ENCODE results near the gene PANX3.
A peak's percentile ranks its signal among the peaks of the same experiment; 100 is the strongest.

The PANX3 gene

DNA sequence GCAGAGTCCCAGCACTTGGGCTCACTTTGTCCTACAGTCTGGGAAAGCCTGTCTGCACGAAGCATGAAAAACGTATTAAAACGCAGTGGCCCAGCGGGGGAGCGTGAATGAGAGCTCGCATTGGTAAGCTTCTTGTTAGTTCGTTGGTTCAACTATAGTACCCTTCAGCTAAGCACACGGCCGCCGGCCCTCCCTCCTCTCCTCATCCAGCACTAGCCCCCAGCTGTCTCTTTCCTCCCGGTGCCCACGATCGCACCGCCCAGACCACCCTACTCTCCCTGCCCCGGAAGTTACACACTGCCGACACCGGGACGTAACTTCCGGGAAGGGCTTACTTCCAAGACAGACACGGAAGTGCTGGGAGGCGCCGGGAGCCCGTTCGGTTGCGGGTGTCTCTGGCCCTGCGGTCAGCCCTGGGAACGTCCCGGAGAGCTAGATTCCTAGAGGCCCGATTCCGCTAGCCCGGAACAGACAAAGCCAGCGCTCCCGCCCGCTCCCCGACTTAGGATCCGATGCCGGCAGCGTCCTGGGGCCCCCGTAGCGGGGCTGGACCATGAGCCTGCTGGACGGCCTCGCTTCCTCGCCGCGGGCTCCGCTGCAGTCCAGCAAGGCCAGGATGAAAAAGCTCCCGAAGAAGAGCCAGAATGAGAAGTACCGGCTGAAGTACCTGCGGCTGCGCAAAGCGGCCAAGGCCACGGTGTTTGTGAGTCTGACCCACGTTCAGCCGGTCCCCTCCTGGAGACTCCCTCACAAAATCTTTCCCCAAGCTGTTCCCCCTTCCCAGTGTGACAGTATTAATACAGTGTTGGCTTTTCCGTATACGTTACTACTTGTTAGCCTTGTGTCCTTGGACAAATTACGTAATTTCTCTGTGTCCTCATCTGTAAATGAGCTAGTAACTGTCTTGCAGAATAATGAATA lies 11.6 kb downstream of the PANX3 start, which contains the start of gene TBRG1:
Gene TBRG1 (plus strand): TSS at position 334 of the 921 bp plus-strand sequence. CDS start 220 bp downstream, at position 554.
- DNase-seq, result peak; percentile 73 to 83

DNA sequence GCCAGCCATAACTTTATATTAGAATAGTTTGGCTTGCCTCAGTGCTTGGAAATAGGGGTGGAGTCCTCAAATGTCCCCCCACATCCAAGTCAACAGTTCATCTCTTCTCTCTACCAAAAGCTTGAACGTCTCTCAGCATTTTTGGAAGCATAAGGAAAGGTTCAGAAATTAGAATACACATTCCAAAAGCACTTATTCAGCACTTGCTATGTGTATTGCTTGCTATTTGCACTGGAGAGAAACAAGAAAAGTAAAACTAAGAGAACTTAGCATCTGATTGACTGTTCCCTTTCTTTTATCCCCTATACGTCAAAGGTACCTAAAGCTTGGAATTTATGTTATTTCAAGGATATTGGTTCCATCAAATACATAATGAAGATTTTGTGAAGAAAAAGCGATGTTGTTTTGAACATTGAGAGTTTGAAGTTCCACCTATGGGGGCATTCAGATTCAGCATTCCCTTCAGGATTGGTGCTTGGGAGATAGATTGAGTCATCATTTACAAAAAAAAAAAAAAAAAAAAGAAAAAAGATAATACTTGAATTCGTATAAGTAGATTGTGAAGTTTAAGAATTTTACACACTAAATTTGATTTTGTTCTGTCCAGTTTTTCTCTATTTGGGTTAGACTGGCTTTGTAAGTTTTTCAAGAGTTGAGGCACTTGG lies 12.8 kb downstream of the PANX3 start:
- no peak for DNase-seq

DNA sequence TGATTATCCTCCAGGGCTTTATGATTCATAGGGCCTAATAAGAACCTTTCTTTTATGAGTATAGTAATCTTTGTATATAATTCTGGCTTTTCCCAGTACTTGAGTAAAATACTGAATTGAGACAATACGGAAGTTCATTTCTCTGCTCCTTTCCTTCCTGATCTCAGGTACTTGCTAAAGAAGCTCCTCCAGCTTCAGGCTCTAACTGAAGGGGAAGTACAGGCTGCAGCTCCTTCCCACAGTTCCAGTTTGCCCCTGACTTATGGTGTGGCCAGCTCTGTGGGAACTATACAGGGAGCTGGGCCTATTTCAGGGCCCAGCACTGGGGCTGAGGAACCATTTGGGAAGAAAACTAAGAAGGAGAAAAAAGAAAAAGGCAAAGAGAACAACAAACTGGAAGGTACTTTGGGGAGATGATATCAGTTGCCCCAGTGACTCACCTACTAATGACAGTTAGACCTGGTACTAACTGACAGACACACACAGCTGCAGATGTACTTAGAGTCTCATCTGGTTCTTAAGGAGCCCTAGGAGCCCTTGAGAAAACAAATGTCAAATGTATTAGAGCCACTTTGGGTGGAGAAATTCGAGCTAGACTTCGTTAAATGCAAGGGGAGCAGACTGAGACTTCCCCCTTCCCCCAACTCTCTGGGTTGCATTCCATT lies 14.4 kb downstream of the PANX3 start:
- no peak for DNase-seq

DNA sequence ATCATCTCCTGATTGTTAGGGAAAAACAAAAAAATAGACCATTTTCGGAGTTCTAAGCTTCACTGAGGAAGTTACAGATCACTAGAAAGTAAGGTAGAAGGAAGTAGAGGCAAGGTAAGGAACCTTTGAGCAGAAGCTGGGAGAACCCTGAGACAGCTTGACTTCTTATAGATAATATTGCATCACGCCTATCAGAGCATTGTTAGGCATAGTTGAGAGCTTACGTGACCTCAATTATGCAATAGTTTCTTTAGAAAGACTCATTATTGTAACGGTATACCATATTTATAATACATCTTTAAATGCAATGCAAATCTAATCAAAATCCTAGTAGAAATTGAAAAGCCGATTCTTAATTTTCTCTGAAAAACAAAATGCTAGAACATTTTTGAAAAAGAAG lies 16.3 kb downstream of the PANX3 start:
- no peak for DNase-seq

DNA sequence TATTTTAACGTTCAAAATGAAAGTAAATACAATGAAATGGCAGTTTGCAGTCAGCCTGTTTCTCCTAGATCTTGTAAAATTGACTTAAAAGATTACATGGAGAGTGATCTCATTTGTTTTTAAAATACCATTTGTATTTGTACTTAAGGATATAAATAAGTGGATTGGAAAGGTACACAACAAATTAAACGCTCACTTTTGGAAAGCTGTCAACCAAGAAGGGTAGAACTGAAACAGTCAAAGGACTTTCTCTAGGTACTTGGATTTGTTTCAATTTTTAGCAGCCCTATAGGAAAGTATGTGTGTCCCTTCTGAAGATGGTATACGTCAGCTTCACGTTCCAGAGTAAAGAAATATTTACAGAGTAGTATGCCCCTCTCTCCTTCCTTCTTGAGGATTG lies 18.7 kb downstream of the PANX3 start:
- no peak for DNase-seq

DNA sequence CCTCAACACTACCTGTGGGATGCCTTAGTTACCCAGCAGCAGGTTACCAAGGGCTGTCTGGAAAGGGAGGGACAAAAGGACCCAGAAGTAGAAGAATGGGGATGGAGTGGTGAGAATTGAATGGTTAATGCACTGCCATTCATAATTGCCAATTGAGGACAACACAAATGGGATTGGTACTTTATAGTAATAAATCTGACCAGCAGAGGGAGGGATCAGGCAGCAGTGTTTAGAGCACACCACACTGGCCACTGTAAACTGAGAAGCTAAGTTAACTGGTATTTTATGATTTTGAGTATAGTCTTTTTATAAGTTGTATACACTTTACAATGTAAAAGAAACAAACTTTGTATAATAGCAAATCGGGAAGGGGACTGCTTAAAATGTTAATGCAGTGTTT lies 22.1 kb downstream of the PANX3 start:
- DNase-seq, result no peak

DNA sequence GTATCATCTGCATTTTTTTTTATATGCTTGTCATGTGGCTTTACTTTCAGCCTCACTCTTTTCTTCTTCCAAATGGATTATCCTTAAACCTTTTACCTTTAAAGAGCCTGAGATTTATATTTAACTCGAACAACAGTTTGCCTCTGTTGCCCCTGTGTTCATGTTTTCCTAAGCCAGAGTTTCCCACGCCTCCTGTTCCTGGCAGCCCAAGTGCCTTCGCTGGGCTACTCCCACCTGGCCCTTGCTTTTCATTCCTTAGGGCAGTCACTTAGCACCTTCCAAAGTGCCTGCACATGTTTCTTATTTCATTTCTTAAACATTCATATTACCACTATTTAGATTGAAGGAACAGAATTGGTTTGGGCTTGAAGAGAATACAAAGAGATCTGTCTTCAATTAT lies 24.7 kb downstream of the PANX3 start:
- no peak for DNase-seq

DNA sequence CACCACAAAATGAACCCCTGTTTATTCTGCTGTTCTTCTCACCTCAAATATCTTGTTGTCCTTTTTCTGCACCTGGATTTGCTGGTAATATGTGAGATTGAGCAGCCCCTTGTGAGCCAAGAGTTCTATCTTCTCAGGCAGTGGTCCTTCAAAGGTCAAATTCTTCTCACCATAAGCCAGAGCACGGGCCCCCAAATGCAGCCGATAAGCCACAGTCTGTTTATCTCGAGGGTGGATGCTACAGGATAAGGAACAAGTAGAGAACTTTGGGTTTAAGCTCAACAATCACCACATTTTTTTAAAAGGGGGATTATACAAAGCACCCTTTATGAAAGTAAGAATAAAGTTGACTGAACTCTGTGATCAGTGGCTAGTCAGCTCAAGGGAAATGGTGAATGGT lies 27.3 kb downstream of the PANX3 start:
- no peak for DNase-seq

DNA sequence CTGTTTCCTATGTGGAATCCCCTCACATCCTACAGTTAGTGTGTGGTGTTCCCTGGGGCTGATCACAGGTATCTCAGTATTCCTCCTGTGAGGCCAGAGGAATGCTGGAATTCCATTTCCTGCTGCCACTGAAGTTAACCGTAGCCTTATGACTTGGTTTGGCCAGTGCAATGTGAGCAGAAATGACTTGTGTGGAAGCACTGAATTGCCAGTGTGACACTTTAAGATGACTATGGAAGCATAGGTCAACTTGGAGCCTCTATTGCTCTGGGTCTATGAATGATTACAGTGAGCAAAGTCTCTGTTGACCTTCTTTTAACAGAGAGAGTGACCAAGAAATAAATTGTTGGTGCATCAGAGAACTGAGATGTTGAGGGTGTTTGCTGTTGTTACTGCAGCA lies 28.0 kb downstream of the PANX3 start:
- DNase-seq, result no peak

DNA sequence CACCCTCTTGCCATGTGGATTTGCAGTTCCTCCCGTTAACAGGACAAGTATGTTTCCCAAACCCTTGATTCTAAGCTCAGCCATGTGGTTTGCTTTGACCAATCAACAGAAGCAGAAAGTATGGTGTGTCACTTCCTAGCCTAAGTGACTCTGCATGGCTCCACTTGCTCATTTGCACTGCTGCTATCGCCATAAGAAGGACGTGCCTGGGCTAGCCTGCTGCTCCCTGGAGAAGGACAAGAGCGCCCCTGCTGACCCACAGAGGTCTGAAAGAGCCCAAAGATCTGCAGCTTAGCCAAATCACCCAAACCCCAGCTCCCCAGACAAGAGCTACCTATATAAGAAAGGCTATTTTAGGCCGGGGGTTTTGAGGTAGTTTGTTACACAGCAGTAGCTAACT lies 29.4 kb downstream of the PANX3 start:
- no peak for DNase-seq

DNA sequence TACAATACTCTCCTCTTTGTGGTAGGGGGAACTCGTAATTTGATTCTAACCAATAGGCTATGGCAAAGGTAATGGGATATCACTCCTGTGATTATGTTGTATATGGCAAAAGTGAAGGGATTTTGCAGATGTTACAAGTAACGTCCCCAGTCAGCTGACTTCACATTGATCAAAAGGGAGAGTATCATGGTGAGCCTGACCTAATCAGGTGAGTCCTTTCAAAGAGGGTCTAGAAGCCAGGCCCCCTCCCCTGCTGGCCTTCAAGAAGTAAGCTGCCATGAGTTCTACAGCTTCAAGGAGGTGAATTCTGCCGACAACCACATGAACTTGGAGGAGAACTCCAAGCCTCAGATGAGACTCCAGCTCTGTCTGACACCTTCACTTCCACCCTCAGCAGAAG lies 31.4 kb downstream of the PANX3 start:
- DNase-seq, result no peak

DNA sequence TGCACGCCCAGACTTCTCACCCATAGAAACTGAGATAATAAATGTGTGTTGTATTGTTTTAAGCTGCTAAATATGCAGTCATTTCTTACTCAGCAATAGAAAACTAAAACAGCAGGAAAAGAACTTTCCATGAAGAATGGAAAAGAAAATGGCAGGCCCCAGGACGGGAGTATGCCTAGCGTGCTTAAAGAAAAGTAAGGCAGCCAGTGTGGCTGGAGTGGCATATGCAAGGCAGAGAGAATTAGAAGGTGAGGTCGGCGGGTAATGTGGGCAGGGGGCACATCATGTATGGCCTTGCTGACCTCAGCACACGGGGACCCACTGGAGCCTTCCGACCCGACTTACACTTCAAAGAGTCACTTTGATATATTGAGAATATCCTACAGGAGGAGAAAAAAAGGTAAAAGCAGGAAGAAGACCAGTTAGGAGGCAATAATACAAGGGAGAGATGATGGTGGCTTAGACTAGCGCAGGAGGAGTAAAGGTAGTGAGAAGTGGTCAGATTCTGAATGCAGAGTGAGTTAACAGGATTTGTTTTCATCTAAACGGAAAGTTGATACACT lies 31.9 kb downstream of the PANX3 start:
- DNase-seq, result no peak

DNA sequence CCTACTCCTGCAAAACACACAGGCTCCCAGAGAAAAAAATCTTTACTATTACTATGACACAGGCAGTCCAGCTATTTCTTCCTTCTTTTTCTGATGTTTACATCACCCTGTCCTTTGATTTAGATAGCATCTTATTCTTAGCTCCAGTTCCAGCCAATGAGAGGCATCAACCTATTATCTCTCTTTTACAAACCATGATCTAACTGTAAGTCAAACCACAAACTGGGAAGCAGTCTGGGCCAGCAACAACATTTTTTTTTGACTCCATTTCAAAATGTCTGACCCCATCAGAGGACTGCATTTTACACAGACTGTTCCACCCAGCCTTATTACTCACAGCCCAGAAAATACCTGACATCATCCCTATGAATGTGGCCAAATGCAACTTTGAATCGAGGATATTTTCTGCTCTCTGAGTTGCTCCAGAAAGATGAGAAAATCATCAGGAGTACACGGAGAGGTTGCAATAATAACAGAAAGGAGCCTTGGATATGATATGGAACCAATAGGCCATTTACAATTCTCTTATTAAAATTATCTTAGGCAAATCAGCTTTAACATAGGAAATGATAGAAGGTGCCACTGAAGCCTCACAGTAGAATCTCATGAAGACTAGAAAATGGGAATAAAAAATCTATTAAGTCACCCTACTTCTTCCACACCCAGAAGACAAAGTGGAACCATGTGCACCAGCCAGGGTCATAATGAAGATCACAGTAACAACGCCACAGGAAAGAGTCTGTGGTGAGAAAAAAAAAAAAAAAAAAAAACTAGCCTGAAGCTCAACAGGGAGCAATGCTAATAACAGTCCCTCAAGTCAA lies 32.6 kb downstream of the PANX3 start:
- DNase-seq, result no peak

DNA sequence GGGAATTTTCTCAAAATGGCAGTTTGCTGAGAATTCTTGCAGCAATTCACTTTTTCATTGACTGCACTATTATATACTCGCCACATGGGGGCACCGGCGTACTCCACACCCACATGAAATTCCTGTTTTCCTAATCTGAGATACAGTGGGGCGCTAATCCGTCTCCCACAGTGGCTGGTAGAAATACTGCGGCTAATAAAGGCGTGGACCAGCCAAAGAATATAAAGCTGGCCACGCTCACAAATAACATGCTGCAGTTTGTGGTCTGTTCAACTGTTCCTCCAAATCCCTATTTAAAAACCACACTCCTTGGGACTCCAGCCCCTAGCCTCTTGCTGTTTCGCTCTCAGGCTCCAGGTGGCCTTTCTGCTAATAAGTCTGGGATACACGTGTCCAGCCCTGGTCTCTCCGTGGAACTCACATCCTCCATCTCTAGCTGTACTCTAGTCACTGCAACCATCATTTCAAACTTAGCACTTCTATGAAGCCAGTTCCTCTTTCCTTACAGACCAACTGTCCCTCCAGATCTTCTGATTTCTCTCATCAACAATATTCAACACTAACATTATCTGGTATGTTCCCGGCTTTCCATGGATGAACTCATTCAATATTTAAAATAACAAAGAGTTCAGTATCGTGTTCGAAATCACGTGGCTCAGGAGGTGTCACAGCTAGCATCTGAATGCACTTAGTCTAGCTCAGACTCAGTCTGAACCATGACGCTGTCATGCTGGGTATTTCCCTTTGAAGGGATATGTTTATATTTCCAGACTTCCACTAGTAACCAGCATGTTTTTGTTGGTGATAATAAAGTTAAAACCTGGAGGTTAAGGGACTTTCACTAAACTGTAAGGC lies 33.4 kb downstream of the PANX3 start:
- peak in 1 of 2 experiments; percentile 13 for DNase-seq

DNA sequence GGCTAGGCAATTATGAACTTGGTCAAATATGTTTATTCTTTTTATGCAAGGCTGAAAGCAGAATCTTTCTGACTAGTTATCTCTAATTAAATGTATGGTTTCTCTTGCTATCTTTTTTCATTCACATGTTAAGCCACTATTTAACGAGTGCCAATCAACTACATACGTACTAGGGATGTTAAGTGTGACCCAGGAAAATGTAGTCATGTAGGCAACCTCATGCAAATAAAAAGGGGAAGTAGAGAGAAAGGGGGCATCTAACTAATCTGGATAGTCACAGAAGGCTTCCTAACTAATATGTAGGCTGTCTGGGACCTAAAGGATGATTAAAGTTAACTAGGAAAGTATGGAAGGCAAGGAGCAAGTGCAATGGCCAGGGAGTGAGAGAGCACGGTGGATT lies 34.9 kb downstream of the PANX3 start:
- DNase-seq, result no peak

DNA sequence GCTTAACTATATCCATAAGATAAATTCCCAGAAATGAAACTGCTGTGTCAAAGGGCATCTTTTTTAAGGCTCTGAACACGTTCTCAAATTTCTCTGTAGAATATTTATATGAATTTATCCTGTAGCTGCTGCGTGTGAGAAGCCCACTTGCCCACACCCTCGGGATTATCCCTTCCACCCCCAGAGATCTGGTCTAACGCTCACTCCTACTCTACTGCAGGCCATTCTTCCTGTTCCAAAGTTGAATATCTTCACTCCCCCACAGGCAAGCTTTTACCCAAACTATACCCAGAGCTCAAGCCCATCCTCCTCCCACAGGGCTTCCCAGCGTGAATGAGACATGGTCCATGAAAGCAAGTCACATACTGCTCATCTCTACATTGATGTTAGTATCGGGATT lies 37.4 kb downstream of the PANX3 start:
- no peak for DNase-seq

DNA sequence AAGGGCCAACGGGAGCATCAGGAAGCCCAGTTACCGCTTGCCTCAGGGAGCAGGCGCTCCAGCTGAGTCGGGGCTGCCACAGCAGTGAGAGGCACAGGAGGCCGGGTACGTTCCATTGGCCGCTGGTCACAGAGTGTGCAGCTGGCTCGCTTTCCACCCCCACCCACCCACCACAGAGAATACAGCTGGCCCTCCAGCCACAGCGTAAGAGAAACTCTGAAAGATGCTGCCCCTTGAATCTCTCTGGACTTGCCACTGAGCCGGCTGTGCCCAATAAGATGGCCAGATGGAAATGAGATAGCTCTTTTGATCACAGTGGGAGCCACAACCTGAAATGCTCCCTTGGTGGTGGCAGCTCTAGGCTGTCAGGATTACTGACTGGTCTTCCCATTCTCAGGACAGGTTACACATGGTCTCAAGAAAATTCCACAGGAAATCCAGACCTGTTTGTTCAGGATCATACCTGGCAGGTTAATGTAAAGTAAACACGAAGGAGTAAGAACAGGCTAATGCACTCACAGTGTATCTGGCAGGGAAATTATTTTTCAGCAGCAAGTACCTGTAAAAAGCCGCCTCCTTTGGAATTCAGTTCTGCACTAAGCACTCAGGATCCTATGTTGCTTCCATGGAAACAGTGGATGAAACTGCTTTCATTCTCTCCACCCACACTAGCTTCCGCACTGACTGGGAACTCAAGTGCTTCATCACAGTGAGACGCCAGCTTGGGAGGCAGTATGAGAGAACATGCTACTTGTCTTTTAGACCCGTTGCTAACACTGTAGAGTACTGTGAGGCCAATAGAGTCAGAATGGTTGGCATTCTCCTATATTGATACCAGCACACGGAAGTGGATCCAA lies 45.8 kb downstream of the PANX3 start:
- no peak for DNase-seq

DNA sequence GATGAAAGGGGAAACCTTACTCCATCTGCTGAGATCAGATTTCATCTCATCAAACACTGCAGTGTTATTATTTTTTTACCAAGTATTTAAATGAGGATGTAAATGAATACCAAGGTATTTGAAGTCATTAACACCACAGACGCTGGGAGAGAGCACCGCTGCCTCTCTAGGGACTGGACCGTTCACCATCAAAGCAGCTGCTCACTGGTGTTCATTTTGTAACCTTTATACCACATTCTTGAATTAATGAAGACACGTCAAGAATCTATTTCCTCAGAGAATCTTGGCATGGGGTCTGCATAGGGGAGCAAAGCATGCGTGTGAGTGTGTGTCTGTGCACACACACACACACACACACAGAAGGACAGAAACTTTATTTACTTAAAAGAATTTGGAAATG lies 46.7 kb downstream of the PANX3 start:
- DNase-seq, result no peak

DNA sequence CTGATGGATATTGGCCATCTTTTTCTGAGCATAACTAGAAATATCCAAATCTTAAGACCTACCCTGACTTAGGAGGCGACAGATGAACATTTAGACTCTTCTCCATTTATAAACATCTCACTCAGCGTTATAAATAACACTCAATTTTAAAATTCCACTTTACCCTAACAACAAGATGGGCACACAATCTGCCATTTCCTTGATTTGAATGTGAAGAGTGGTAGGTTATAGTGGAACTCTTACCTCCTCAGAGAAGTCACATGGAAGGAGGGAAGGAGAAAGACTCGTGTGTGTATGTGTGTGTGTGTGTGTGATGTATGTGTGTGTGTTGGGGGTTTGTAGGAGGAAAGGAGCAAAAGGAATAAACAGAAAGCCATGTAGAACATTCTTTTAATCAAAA lies 47.3 kb downstream of the PANX3 start:
- no peak for DNase-seq

DNA sequence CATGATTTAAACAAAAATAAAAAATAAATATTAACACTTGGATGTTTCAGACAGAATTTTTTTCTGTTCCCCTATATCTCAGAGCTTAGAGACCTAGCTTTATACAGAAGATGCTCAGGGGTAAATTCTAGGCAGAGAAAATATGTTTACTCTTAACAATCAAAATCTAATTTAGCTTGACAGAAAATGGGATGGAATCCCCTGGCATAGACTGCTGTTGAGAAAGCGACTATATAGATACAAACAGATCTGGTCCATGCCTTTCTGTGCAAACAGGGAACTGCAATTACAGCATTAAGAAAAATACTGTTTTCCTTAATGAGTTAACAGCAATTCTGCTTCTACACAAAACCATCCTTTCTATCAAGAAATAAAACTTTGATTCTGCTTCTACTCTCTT lies 47.8 kb downstream of the PANX3 start:
- DNase-seq, result no peak

DNA sequence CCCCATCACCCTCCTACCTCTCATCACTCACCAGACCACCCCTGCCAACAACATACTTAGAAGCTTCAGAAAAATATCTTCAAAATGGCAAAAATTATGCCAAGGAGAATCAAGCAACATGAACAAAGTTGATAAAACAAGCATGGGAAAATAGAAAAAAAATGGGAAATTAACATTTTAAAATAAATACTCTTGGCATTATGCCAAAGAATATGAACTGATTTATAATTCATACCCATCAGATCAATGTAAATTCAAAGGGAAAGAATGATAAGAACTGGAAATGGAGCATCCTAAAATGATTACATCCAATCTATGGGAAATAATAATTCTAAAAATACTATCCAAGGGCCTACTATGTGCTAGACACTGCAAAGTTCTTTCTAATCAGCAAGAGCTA lies 50.3 kb downstream of the PANX3 start:
- DNase-seq, result no peak
